GM18517 (cell line): ENCODE measurements around the gene GTF3C4.

Source experiments
- ATAC-seq: cut with Tn5 transposase; IDR thresholded peaks from one replicate; pipeline ENCODE4 v1.9.1; 2021; ENCODE audit warnings: mild to moderate bottlenecking, moderate library complexity; ENCODE audit not compliant: unreplicated experiment

GTF3C4 gene

GRCh38 chr9:132647355-132647754, 22.9 kb upstream of the GTF3C4 start:
- no peak for ATAC-seq

GRCh38 chr9:132647806-132648205, 22.5 kb upstream of the GTF3C4 start:
- no peak for ATAC-seq

- ATAC-seq = no peak
Measured at GRCh38 chr9:132648283-132648682, 22.0 kb upstream of the GTF3C4 start.

GRCh38 chr9:132648685-132649084, 21.6 kb upstream of the GTF3C4 start:
- no peak for ATAC-seq

- ATAC-seq = no peak
Measured at GRCh38 chr9:132651259-132651658, 19.0 kb upstream of the GTF3C4 start.

- ATAC-seq = no peak
Measured at GRCh38 chr9:132656299-132656698, 14.0 kb upstream of the GTF3C4 start.

- ATAC-seq = no peak
Measured at GRCh38 chr9:132662152-132662945, 7.9 kb upstream of the GTF3C4 start.

GRCh38 chr9:132663117-132663516, 7.1 kb upstream of the GTF3C4 start:
- ATAC-seq = no peak

GRCh38 chr9:132663851-132664250, 6.4 kb upstream of the GTF3C4 start:
- ATAC-seq = no peak

- no peak for ATAC-seq
Measured at GRCh38 chr9:132669319-132669697, 956 bp upstream of the GTF3C4 start.

- ATAC-seq = peak; percentile 56
Measured at GRCh38 chr9:132669698-132670456, 387 bp upstream of the GTF3C4 start, which contains the start of gene DDX31. DDX31 (minus strand) TSS chr9:132669983; CDS start chr9:132669934, 49 bp downstream.

GRCh38 chr9:132671620-132672412, 1.6 kb downstream of the GTF3C4 start:
- ATAC-seq = no peak

- no peak for ATAC-seq
Measured at GRCh38 chr9:132672413-132672690, 2.1 kb downstream of the GTF3C4 start.

- ATAC-seq = no peak
Measured at GRCh38 chr9:132673355-132673754, 3.1 kb downstream of the GTF3C4 start.

- ATAC-seq = no peak
Measured at GRCh38 chr9:132674485-132674884, 4.2 kb downstream of the GTF3C4 start.

GRCh38 chr9:132677976-132678375, 7.7 kb downstream of the GTF3C4 start:
- no peak for ATAC-seq

GRCh38 chr9:132679946-132680625, 9.8 kb downstream of the GTF3C4 start:
- no peak for ATAC-seq

- ATAC-seq = no peak
Measured at GRCh38 chr9:132681561-132681960, 11.3 kb downstream of the GTF3C4 start.

- no peak for ATAC-seq
Measured at GRCh38 chr9:132683873-132684272, 13.6 kb downstream of the GTF3C4 start.

- ATAC-seq = no peak
Measured at GRCh38 chr9:132690696-132691095, 20.4 kb downstream of the GTF3C4 start.

GRCh38 chr9:132694144-132694543, 23.9 kb downstream of the GTF3C4 start:
- ATAC-seq = no peak
